K562 (cell line): ENCODE data around the gene VENTX. TPM values are rescaled to one million over a fixed set of nuclear protein-coding genes. Genes with fewer than 3 reads are reported as not detected.

Experiments used
- ATAC-seq: fragments of 200-7000 bp; cut with Tn5 transposase; 3 replicates; pipeline ENCODE4 v1.9.1; 2020; ENCODE audit warnings: moderate library complexity
- BruUV-seq: library from RNA; stranded (reverse); fragments of 400-500 nt; replicated peaks from 2 replicates; lab custom pipeline; 2021; lab: Mats Ljungman, UMichigan
- CTCF ChIA-PET: fragments of 300-600 bp; formaldehyde crosslinking; extraction: SDS; loops from one replicate; lab custom pipeline; 2021; ENCODE audit warnings: low intra/inter-chr PET ratio; lab: Yijun Ruan, JAX
- POLR2A ChIA-PET: fragments of 300-600, 350-650 bp; sonication (Branson Sonifier 250); formaldehyde crosslinking; extraction: SDS; loops from one replicate; lab custom pipeline; 2021; ENCODE audit warnings: antibody characterized with exemption, inconsistent platforms; lab: Yijun Ruan, JAX
- DNase-seq, 4 experiments: peaks; one replicate each; pipeline versions ENCODE4 v3.0.0 to v3.0.0-alpha.2; 2011 to 2018; ENCODE audit warnings: low spot score in 3 of 4, mixed read lengths in 3 of 4; ENCODE audit errors: extremely low read depth in 1 of 4
- FAIRE-seq: peaks from 2 replicates; lab custom pipeline; 2011; peaks lifted over from hg19 to GRCh38; lab: Jason Lieb, UNC
- H2AFZ ChIP-seq: 2 replicates; pipeline ENCODE4 v1.6.0; 2011; ENCODE audit warnings: low read depth, low read length, control low read depth, inconsistent platforms
- H3K27ac ChIP-seq: fragments of 200-600 bp; 3 replicates; pipeline ENCODE4 v1.8.0; 2011; ENCODE audit warnings: low read depth, mild to moderate bottlenecking, control low read depth, inconsistent platforms, low read length, moderate library complexity, mixed read lengths; ENCODE audit errors: extremely low read depth
- H3K27me3 ChIP-seq, 2 experiments: fragments of 300-600 bp in 1 of 2; 2 replicates in 1 of 2; 3 replicates in 1 of 2; pipeline versions ENCODE4 v1.6.0 to v1.8.0; 2011; ENCODE audit warnings: inconsistent platforms in 2 of 2, low read length in 2 of 2, mild to moderate bottlenecking in 1 of 2, mixed read lengths in 1 of 2, moderate library complexity in 1 of 2; ENCODE audit not compliant: control insufficient read depth in 2 of 2, insufficient read depth in 2 of 2
- H3K36me3 ChIP-seq: fragments of 300-600 bp; 3 replicates; pipeline ENCODE4 v1.8.0; 2011; ENCODE audit warnings: mild to moderate bottlenecking, low read length, inconsistent platforms; ENCODE audit not compliant: control insufficient read depth, insufficient read depth
- H3K4me1 ChIP-seq, 2 experiments: fragments of 200-600 bp in 1 of 2; replicated peaks in 1 of 2; 2 replicates in 1 of 2; 3 replicates in 1 of 2; pipeline versions ENCODE4 v1.5.1 to v1.8.0; 2011; ENCODE audit warnings: inconsistent platforms in 2 of 2, low read length in 2 of 2, mild to moderate bottlenecking in 1 of 2, mixed read lengths in 1 of 2, moderate library complexity in 1 of 2; ENCODE audit not compliant: control insufficient read depth in 2 of 2, insufficient read depth in 2 of 2
- H3K4me2 ChIP-seq: 2 replicates; pipeline ENCODE4 v1.6.1; 2011; ENCODE audit warnings: low read length, control low read depth, inconsistent platforms, mixed read lengths; ENCODE audit not compliant: insufficient read depth
- H3K4me3 ChIP-seq: fragments of 200-600 bp; sonication (generic), shearing (Covaris generic); 2 replicates; pipeline ENCODE4 v1.5.1; 2016; ENCODE audit warnings: control low read depth, inconsistent platforms
- H3K79me2 ChIP-seq: fragments of 200-600 bp; 3 replicates; pipeline ENCODE4 v1.8.0; 2011; ENCODE audit warnings: low read length, inconsistent platforms; ENCODE audit not compliant: control insufficient read depth, insufficient read depth
- H3K9ac ChIP-seq, 2 experiments: 2 replicates each; pipeline versions ENCODE4 v1.6.0 to v1.6.1; 2011; ENCODE audit warnings: low read depth in 2 of 2, low read length in 2 of 2, control low read depth in 1 of 2, inconsistent platforms in 1 of 2, mild to moderate bottlenecking in 1 of 2, mixed read lengths in 1 of 2; ENCODE audit not compliant: insufficient read depth in 1 of 2
- H3K9me1 ChIP-seq: one replicate; pipeline ENCODE4 v1.6.0; 2011; ENCODE audit warnings: inconsistent platforms, mild to moderate bottlenecking, low read length, moderate library complexity; ENCODE audit not compliant: control insufficient read depth, insufficient read depth
- H3K9me3 ChIP-seq: replicated peaks from 2 replicates; pipeline ENCODE4 v1.5.1; 2011; ENCODE audit warnings: low read depth, low read length, inconsistent platforms; ENCODE audit not compliant: control insufficient read depth, insufficient read depth
- H4K20me1 ChIP-seq: replicated peaks from 2 replicates; pipeline ENCODE4 v1.6.1; 2011; ENCODE audit warnings: low read length, inconsistent platforms, mixed read lengths; ENCODE audit not compliant: control insufficient read depth, insufficient read depth
- BCLAF1 ChIP-seq, 2 experiments: fragments of 450-650 bp in 1 of 2; IDR thresholded peaks; 2 replicates each; pipeline ENCODE4 v1.6.1; 2011 to 2017; ENCODE audit warnings: low read depth in 2 of 2, antibody characterized with exemption in 1 of 2, borderline replicate concordance in 1 of 2, low read length in 1 of 2, mild to moderate bottlenecking in 1 of 2, mixed read lengths in 1 of 2; ENCODE audit not compliant: control insufficient read depth in 1 of 2
- BRD9 ChIP-seq: fragments of 450-650 bp; IDR thresholded peaks from 2 replicates; pipeline ENCODE4 v1.6.1; 2018; ENCODE audit warnings: low read depth; ENCODE audit not compliant: partially characterized antibody
- CEBPG ChIP-seq, 3 experiments: fragments of 200-800 bp in 1 of 3; sonication (Bioruptor generic) in 1 of 3; sonication (generic) in 1 of 3; formaldehyde crosslinking in 1 of 3; IDR thresholded peaks in 2 of 3; conservative IDR thresholded peaks in 1 of 3; 2 replicates each; pipeline versions ENCODE4 v1.6.1 to v1.8.0; 2016 to 2022; ENCODE audit warnings: missing compliant biosample characterization in 2 of 3, missing genetic modification characterization in 2 of 3, mild to moderate bottlenecking in 1 of 3, missing genetic modification reagents in 1 of 3
- MTA3 ChIP-seq: fragments of 450-650 bp; formaldehyde crosslinking; IDR thresholded peaks from 2 replicates; pipeline ENCODE4 v1.6.1; 2017; ENCODE audit warnings: mild to moderate bottlenecking, borderline replicate concordance
- SMARCB1 ChIP-seq: IDR thresholded peaks from 2 replicates; pipeline ENCODE4 v1.6.1; 2011; ENCODE audit warnings: improper control_type of control experiment, low read depth; ENCODE audit not compliant: insufficient read length
- SMARCE1 ChIP-seq: fragments of 450-650 bp; IDR thresholded peaks from 2 replicates; pipeline ENCODE4 v1.7.1; 2016; ENCODE audit warnings: mild to moderate bottlenecking
- SNIP1 ChIP-seq: fragments of 450-650 bp; IDR thresholded peaks from 2 replicates; pipeline ENCODE4 v1.7.1; 2017; ENCODE audit warnings: low read depth, mild to moderate bottlenecking
- SRSF7 ChIP-seq: fragments of 200-400 bp; formaldehyde crosslinking; optimal IDR thresholded peaks from 2 replicates; pipeline ENCODE3; 2017; ENCODE audit warnings: mild to moderate bottlenecking, low read depth, low read length
- ZNF121 ChIP-seq: sonication (generic); formaldehyde crosslinking; conservative IDR thresholded peaks from 2 replicates; pipeline ENCODE4 v1.8.0; 2022; ENCODE audit warnings: missing genetic modification reagents
- ZNF24 ChIP-seq: fragments of 450-650 bp; IDR thresholded peaks from 2 replicates; pipeline ENCODE4 v1.6.1; 2016
- WGBS: fragments of 100-300 bp; shearing (Covaris generic); methylation state at CpG from one replicate; pipeline ENCODE4 v1.1.6; 2016; ENCODE audit warnings: low coverage, mixed read lengths; ENCODE audit not compliant: insufficient coverage; ENCODE audit errors: missing lambda C conversion rate; 5-methylcytosine and 5-hydroxymethylcytosine counted together
- in situ Hi-C: fragments of 300-500 bp; cut with MboI; formaldehyde crosslinking; loops from 4 replicates; pipeline ENCODE4 v1.15.0; 2018; ENCODE audit warnings: inconsistent platforms, mixed read lengths
- intact Hi-C: fragments of 100-400 bp; cut with micrococcal nuclease; formaldehyde crosslinking; loops from 2 replicates; pipeline ENCODE4 v1.14.2; 2022
- polyA plus RNA-seq, 8 experiments: library from polyadenylated mRNA; depleted of rRNA in 4 of 8; stranded (reverse) in 5 of 8; unstranded in 3 of 8; fragments of >200 nt; fragmentation: Nextera tagmentation in 2 of 8; fragmentation: Illumina TruSeq in 1 of 8; extraction: Ambion mirVana in 2 of 8; extraction: Trizol in 1 of 8; gene quantifications; 2 replicates each; pipeline versions ENCODE4 v1.2.1 to v1.2.3, GENCODE V29; 2011 to 2014; ENCODE audit warnings: inconsistent platforms in 1 of 8, missing spikeins in 1 of 8
- total RNA-seq, 7 experiments: library from RNA; depleted of rRNA in 6 of 7; stranded (reverse); fragments of >200 nt in 6 of 7; fragmentation: Illumina TruSeq in 2 of 7; extraction: Trizol in 2 of 7; gene quantifications; 2 replicates each; pipeline versions ENCODE4 v1.2.1 to v1.2.3, GENCODE V29; 2011 to 2021; ENCODE audit warnings: low replicate concordance in 1 of 7
- TF ChIP-seq, protein P1 (sequence below): fragments of 250-450 bp; sonication (Bioruptor Pico); IDR thresholded peaks from 2 replicates; pipeline ENCODE4 v1.6.1; 2021; ENCODE audit warnings: mild to moderate bottlenecking
- TF ChIP-seq, protein P2 (sequence below): fragments of 250-450 bp; sonication (Bioruptor Pico); IDR thresholded peaks from 2 replicates; pipeline ENCODE4 v1.8.0; 2021; ENCODE audit warnings: moderate library complexity, mild to moderate bottlenecking, inconsistent platforms
- TF ChIP-seq, protein P3 (sequence below): sonication (generic); formaldehyde crosslinking; IDR thresholded peaks from 2 replicates; pipeline ENCODE4 v1.8.0; 2022; ENCODE audit warnings: missing genetic modification reagents, mild to moderate bottlenecking, moderate library complexity, borderline replicate concordance

VENTX gene
- total and polyA plus RNA-seq, 9 of the 15 experiments (the other 6 are each of a cell fraction or from before 2014, with no cell fraction given), result 0.07 to 0.70 (median 0.20) TPM; not detected in 1

- Histone ChIP-seq H3K4me2 (no peak overlapping the region), H3K9me1 (no peaks in the 10 kb centered on the region), H3K9ac (0 out of 4 replicates have a peak overlapping the region, but pooled peaks of 1 of the 2 experiments have one; percentile 17), H3K36me3 (no peaks in the 10 kb centered on the region), H3K27me3 (peaks cover 5 to 34% of the 10 kb centered on the region in 2 experiments), H3K4me1 (peaks cover under 1 to 50% of the 10 kb centered on the region in 2 experiments; a peak in 3 of 5 replicates), H3K79me2 (no peaks in the 10 kb centered on the region), H2AFZ (no peak overlapping the region), H3K4me3 (no peak overlapping the region), H3K9me3 (no peaks in the 10 kb centered on the region), H4K20me1 (no peaks in the 10 kb centered on the region), H3K27ac (no peak overlapping the region)
- 44% methylated on average over 11 of the region's 28 CpGs for WGBS
- FAIRE-seq (no peak), DNase-seq (no peak), ATAC-seq (no peak)
- intact Hi-C loops (no loop called here), in situ Hi-C loops (no loop called here)
- ChIA-PET CTCF (no interaction called here), POLR2A (no interaction called here)
- no TSS peak for BruUV-seq
- TF ChIP-seq ZNF24 (no peak), SMARCB1 (no peak), BCLAF1 (IDR thresholded peaks at IDR 0.05; ENCODE audit: borderline replicate concordance in 1 of 2, control insufficient read depth in 1 of 2, low read depth in 2 of 2, low read length in 1 of 2) (no peak), SMARCE1 (no peak), BRD9 (no peak), ZNF121 (no peak), MTA3 (no peak), SNIP1 (no peak), CEBPG (CRISPR knock-in tag; IDR thresholded peaks at IDR 0.05) (no peak), CEBPG (tag; conservative IDR thresholded peaks at IDR 0.05 in 1 of 2, IDR thresholded peaks at IDR 0.05 in 1 of 2) (no peak), SRSF7 (no peak)
- TF ChIP-seq, protein P1, sequence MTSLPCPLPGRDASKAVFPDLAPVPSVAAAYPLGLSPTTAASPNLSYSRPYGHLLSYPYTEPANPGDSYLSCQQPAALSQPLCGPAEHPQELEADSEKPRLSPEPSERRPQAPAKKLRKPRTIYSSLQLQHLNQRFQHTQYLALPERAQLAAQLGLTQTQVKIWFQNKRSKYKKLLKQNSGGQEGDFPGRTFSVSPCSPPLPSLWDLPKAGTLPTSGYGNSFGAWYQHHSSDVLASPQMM (CRISPR knock-in tag), result no peak
- TF ChIP-seq, protein P2, sequence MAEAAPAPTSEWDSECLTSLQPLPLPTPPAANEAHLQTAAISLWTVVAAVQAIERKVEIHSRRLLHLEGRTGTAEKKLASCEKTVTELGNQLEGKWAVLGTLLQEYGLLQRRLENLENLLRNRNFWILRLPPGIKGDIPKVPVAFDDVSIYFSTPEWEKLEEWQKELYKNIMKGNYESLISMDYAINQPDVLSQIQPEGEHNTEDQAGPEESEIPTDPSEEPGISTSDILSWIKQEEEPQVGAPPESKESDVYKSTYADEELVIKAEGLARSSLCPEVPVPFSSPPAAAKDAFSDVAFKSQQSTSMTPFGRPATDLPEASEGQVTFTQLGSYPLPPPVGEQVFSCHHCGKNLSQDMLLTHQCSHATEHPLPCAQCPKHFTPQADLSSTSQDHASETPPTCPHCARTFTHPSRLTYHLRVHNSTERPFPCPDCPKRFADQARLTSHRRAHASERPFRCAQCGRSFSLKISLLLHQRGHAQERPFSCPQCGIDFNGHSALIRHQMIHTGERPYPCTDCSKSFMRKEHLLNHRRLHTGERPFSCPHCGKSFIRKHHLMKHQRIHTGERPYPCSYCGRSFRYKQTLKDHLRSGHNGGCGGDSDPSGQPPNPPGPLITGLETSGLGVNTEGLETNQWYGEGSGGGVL (CRISPR knock-in tag), result no peak
- TF ChIP-seq, protein P3, sequence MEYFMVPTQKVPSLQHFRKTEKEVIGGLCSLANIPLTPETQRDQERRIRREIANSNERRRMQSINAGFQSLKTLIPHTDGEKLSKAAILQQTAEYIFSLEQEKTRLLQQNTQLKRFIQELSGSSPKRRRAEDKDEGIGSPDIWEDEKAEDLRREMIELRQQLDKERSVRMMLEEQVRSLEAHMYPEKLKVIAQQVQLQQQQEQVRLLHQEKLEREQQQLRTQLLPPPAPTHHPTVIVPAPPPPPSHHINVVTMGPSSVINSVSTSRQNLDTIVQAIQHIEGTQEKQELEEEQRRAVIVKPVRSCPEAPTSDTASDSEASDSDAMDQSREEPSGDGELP (CRISPR knock-in tag), result no peak
These were observed 17.9 kb upstream of the VENTX start for GRCh38 chr10:133219782-133220181.
